HepG2 (cell line): ENCODE results near the gene SAA2. TPM values are rescaled to one million over a fixed set of nuclear protein-coding genes. Genes with fewer than 3 reads are reported as not detected.

Experiments
- ATAC-seq: fragments of 200-7000 bp; cut with Tn5 transposase; 3 replicates; pipeline ENCODE4 v1.9.1; 2020; ENCODE audit warnings: mild to moderate bottlenecking, moderate library complexity
- BruUV-seq: library from RNA; stranded (reverse); fragments of 400-500 nt; replicated peaks from 2 replicates; lab custom pipeline; 2021; lab: Mats Ljungman, UMichigan
- CTCF ChIA-PET: fragments of 300-600 bp; formaldehyde crosslinking; extraction: SDS; loops from one replicate; lab custom pipeline; 2021; ENCODE audit warnings: low total read pairs, inconsistent platforms, low intra/inter-chr PET ratio; lab: Yijun Ruan, JAX
- POLR2A ChIA-PET: fragments of 350-600 bp; sonication (Branson Sonifier 250); formaldehyde crosslinking; loops from one replicate; lab custom pipeline; 2020; ENCODE audit warnings: antibody characterized with exemption, inconsistent platforms; lab: Yijun Ruan, JAX
- DNase-seq: peaks from one replicate; pipeline ENCODE4 v3.0.0-alpha.2; 2015; ENCODE audit warnings: low spot score
- FAIRE-seq: peaks from 3 replicates; lab custom pipeline; 2011; peaks lifted over from hg19 to GRCh38; lab: Jason Lieb, UNC
- H2AFZ ChIP-seq: one replicate; pipeline ENCODE4 v1.6.1; 2011; ENCODE audit warnings: low read length, inconsistent platforms
- H3K27ac ChIP-seq: fragments of 300-600 bp; 3 replicates; pipeline ENCODE4 v1.8.0; 2011; ENCODE audit warnings: mixed run types, mild to moderate bottlenecking, mixed read lengths, low read length, inconsistent platforms; ENCODE audit not compliant: insufficient read depth; ENCODE audit errors: extremely low read length
- H3K27me3 ChIP-seq, 2 experiments: fragments of 200-600 bp in 1 of 2; 2 replicates in 1 of 2; 3 replicates in 1 of 2; pipeline versions ENCODE4 v1.6.0 to v1.8.0; 2011; ENCODE audit warnings: low read length in 2 of 2, mild to moderate bottlenecking in 2 of 2, moderate library complexity in 2 of 2, inconsistent platforms in 1 of 2; ENCODE audit not compliant: insufficient read depth in 2 of 2, control insufficient read depth in 1 of 2
- H3K36me3 ChIP-seq, 2 experiments: fragments of 200-600 bp in 1 of 2; replicated peaks in 1 of 2; 2 replicates in 1 of 2; 3 replicates in 1 of 2; pipeline versions ENCODE4 v1.5.1 to v1.8.0; 2011; ENCODE audit warnings: low read length in 2 of 2, inconsistent platforms in 1 of 2; ENCODE audit not compliant: insufficient read depth in 2 of 2, control insufficient read depth in 1 of 2
- H3K4me1 ChIP-seq: 2 replicates; pipeline ENCODE4 v1.5.1; 2012; ENCODE audit warnings: low read length, inconsistent platforms; ENCODE audit not compliant: insufficient read depth
- H3K4me2 ChIP-seq: 2 replicates; pipeline ENCODE4 v1.6.0; 2011; ENCODE audit warnings: low read depth, low read length, inconsistent platforms
- H3K4me3 ChIP-seq, 3 experiments: fragments of 200-600 bp in 1 of 3; sonication (generic), shearing (Covaris generic) in 1 of 3; replicated peaks in 1 of 3; 2 replicates each; pipeline ENCODE4 v1.5.1; 2011 to 2016; ENCODE audit warnings: low read length in 3 of 3, inconsistent platforms in 2 of 3, low read depth in 2 of 3, mild to moderate bottlenecking in 2 of 3, control low read depth in 1 of 3, mixed read lengths in 1 of 3; ENCODE audit not compliant: insufficient read depth in 1 of 3
- H3K79me2 ChIP-seq: one replicate; pipeline ENCODE4 v1.6.1; 2011; ENCODE audit warnings: low read length, inconsistent platforms; ENCODE audit not compliant: insufficient read depth
- H3K9ac ChIP-seq: 2 replicates; pipeline ENCODE4 v1.6.0; 2011; ENCODE audit warnings: mild to moderate bottlenecking, low read depth, low read length, inconsistent platforms; ENCODE audit not compliant: insufficient read depth
- H3K9me3 ChIP-seq: 2 replicates; pipeline ENCODE4 v1.5.1; 2012; ENCODE audit warnings: mild to moderate bottlenecking, low read length
- H4K20me1 ChIP-seq: 2 replicates; pipeline ENCODE4 v1.6.0; 2011; ENCODE audit warnings: inconsistent platforms, mild to moderate bottlenecking, low read length, moderate library complexity; ENCODE audit not compliant: insufficient read depth
- ARHGAP35 ChIP-seq: sonication (generic); formaldehyde crosslinking; IDR thresholded peaks from 2 replicates; pipeline ENCODE4 v1.9.0; 2022; ENCODE audit warnings: mild to moderate bottlenecking, inconsistent platforms, moderate library complexity, missing genetic modification reagents, borderline replicate concordance
- DRAP1 ChIP-seq: IDR thresholded peaks from 2 replicates; pipeline ENCODE4 v1.6.1; 2016; ENCODE audit warnings: missing genetic modification reagents, missing compliant biosample characterization
- FUBP1 ChIP-seq: sonication (generic); formaldehyde crosslinking; IDR thresholded peaks from 2 replicates; pipeline ENCODE4 v1.5.1; 2020; ENCODE audit warnings: missing genetic modification reagents, mild to moderate bottlenecking, borderline replicate concordance
- GLMP ChIP-seq: sonication (generic); formaldehyde crosslinking; IDR thresholded peaks from 2 replicates; pipeline ENCODE4 v1.9.0; 2021; ENCODE audit warnings: missing genetic modification reagents, mild to moderate bottlenecking, borderline replicate concordance
- KMT2A ChIP-seq: sonication (generic); formaldehyde crosslinking; IDR thresholded peaks from 2 replicates; pipeline ENCODE4 v1.4.0; 2020; ENCODE audit warnings: missing genetic modification reagents
- KMT2B ChIP-seq: IDR thresholded peaks from 2 replicates; pipeline ENCODE4 v1.6.1; 2016; ENCODE audit warnings: missing genetic modification reagents, missing compliant biosample characterization
- NBN ChIP-seq: fragments of 450-650 bp; conservative IDR thresholded peaks from 2 replicates; pipeline ENCODE4 v1.6.1; 2017
- NKX3-1 ChIP-seq: sonication (generic); formaldehyde crosslinking; IDR thresholded peaks from 2 replicates; pipeline ENCODE4 v1.5.0; 2020; ENCODE audit warnings: missing genetic modification reagents
- NR2C2 ChIP-seq: sonication (generic); formaldehyde crosslinking; IDR thresholded peaks from 2 replicates; pipeline ENCODE4 v1.4.0; 2020; ENCODE audit warnings: missing genetic modification reagents, mild to moderate bottlenecking, moderate library complexity, borderline replicate concordance
- NRL ChIP-seq: sonication (generic); formaldehyde crosslinking; IDR thresholded peaks from 2 replicates; pipeline ENCODE4 v1.5.0; 2020; ENCODE audit warnings: missing genetic modification reagents, mild to moderate bottlenecking, moderate library complexity, borderline replicate concordance
- RFXAP ChIP-seq: sonication (generic); formaldehyde crosslinking; IDR thresholded peaks from 2 replicates; pipeline ENCODE4 v1.4.0; 2020; ENCODE audit warnings: missing genetic modification reagents, borderline replicate concordance
- TCF7 ChIP-seq: sonication (generic); IDR thresholded peaks from 2 replicates; pipeline ENCODE4 v1.6.1; 2016; ENCODE audit warnings: antibody characterized with exemption, low read depth
- ZBTB7B ChIP-seq: sonication (generic); formaldehyde crosslinking; IDR thresholded peaks from 2 replicates; pipeline ENCODE4 v1.4.0; 2020; ENCODE audit warnings: missing genetic modification reagents
- ZNF10 ChIP-seq: sonication (generic); formaldehyde crosslinking; IDR thresholded peaks from 2 replicates; pipeline ENCODE4 v1.4.0; 2020; ENCODE audit warnings: mild to moderate bottlenecking, low read depth, missing genetic modification reagents, borderline replicate concordance
- ZNF678 ChIP-seq: sonication (generic); formaldehyde crosslinking; IDR thresholded peaks from 2 replicates; pipeline ENCODE4 v1.4.0; 2020; ENCODE audit warnings: mild to moderate bottlenecking, missing genetic modification reagents
- WGBS: methylation state at CpG from one replicate; pipeline ENCODE4 v1.1.6; 2017; ENCODE audit warnings: low lambda C conversion rate; 5-methylcytosine and 5-hydroxymethylcytosine counted together
- in situ Hi-C: cut with HindIII; loops from 2 replicates; pipeline ENCODE4 v1.10.0; 2017; ENCODE audit warnings: low pct_unique_long_range_greater_than_20kb; ENCODE audit not compliant: extremely low pct_ligation_motif_present
- intact Hi-C: fragments of 100-400 bp; cut with micrococcal nuclease; formaldehyde crosslinking; loops from one replicate; pipeline ENCODE4 v1.10.0; 2022; ENCODE audit not compliant: unreplicated experiment
- polyA plus RNA-seq, 8 experiments: library from polyadenylated mRNA; depleted of rRNA in 3 of 8; stranded (reverse) in 7 of 8; unstranded in 1 of 8; fragments of >200 nt; fragmentation: Illumina TruSeq in 4 of 8; extraction: Trizol in 4 of 8; gene quantifications; 2 replicates each; pipeline versions ENCODE4 v1.2.1 to v1.2.3, GENCODE V29; 2011 to 2016; ENCODE audit warnings: low read depth in 4 of 8, missing spikeins in 1 of 8, mixed read lengths in 1 of 8; ENCODE audit not compliant: insufficient read depth in 1 of 8
- total RNA-seq, 5 experiments: library from RNA; depleted of rRNA; stranded (reverse); fragments of >200 nt; fragmentation: Illumina TruSeq; extraction: Trizol; gene quantifications; 2 replicates each; pipeline ENCODE4 v1.2.3, GENCODE V29; 2016; ENCODE audit warnings: low read depth in 1 of 5

Gene SAA2
- total and polyA plus RNA-seq, 2 of the 13 experiments (the other 11 are each of a cell fraction or from before 2014, with no cell fraction given): 0.27 TPM; not detected in 1

GRCh38 chr11:18239655-18240054, 8.8 kb downstream of the SAA2 start (continued):
- no peak for TF ChIP-seq FUBP1 (CRISPR knock-in tag)

GRCh38 chr11:18236664-18237356, 11.7 kb downstream of the SAA2 start, which contains the start of gene SAA4:
Gene SAA4, minus strand, starts transcription at chr11:18236802. Its CDS starts 876 bp downstream, at chr11:18235926.
- intact Hi-C loops: loop anchor here (10.0 kb wide), 1 partner anchor 88 kb away; the partner anchor contains the start of genes GTF2H1 and HPS5
- Histone ChIP-seq H3K36me3 (no peaks in the 10 kb centered on the region), H3K27me3 (no peaks in the 10 kb centered on the region), H3K9ac (peak within 1 kb of the TSS; percentile 56), H4K20me1 (no peaks in the 10 kb centered on the region), H3K4me2 (peak within 1 kb of the TSS; percentile 71), H3K79me2 (peaks cover 13% of the 10 kb centered on the region), H2AFZ (no peak within 1 kb of the TSS), H3K4me3 (peak within 1 kb of the TSS; percentile 28 to 53 (median 32); a peak in 4 of 6 replicates), H3K4me1 (peaks cover 93% of the 10 kb centered on the region), H3K9me3 (no peaks in the 10 kb centered on the region), H3K27ac (peak within 1 kb of the TSS; percentile 72)
- peak; percentile 85 for ATAC-seq
- BruUV-seq: no TSS peak
- ChIA-PET POLR2A (interaction anchor here (0.6 to 4.8 kb wide), 3 partner anchors 12 to 290 kb away, joined by 3 to 37 read pairs (median 3); partner anchors contain the start of gene TSG101), CTCF (no interaction called here)
- peak; percentile 23 for FAIRE-seq
- in situ Hi-C loops: no loop called here
- WGBS: 0% methylated on average over 2 of the region's 2 CpGs
- peak; percentile 85 for DNase-seq
- TF ChIP-seq NKX3-1 (CRISPR knock-in tag) (no peak), NBN (no peak), ZBTB7B (CRISPR knock-in tag) (no peak), ZNF10 (no peak), GLMP (no peak), NRL (CRISPR knock-in tag) (no peak), KMT2A (CRISPR knock-in tag) (no peak), RFXAP (CRISPR knock-in tag) (no peak), ARHGAP35 (CRISPR knock-in tag) (no peak), NR2C2 (CRISPR knock-in tag) (peak; percentile 27; the same call in 1 of the 2 replicates), DRAP1 (CRISPR knock-in tag) (no peak), TCF7 (peak; percentile 36; the same call in 1 of the 2 replicates), KMT2B (CRISPR knock-in tag) (peak; percentile 52; the same call in 1 of the 2 replicates), ZNF678 (CRISPR knock-in tag) (no peak)
